ENCODE measurements around the gene ZBTB11.
A peak's percentile ranks its signal among the peaks of the same experiment; 100 is the strongest.

The ZBTB11 gene

GRCh38 chr3:101675709-101676215 is 1.2 kb downstream of the ZBTB11 start:
- Histone ChIP-seq H3K9me3 (ENCODE audit: control insufficient read depth in 2 of 2, low read length in 2 of 2) (no peaks in the 10 kb centered on the region), H3K9ac (ENCODE audit: low read depth in 1 of 2, low read length in 2 of 2) (peak overlapping the region; percentile 90 to 91)

GRCh38 chr3:101674518-101674917 is 2.4 kb downstream of the ZBTB11 start:
- Histone ChIP-seq H3K4me1 (ENCODE audit: control insufficient read depth in 2 of 2, insufficient read depth in 2 of 2, low read length in 2 of 2) (peaks cover 7 to 15% of the 10 kb centered on the region in 2 donors), H3K9me3 (ENCODE audit: control insufficient read depth in 2 of 2, low read length in 2 of 2) (no peaks in the 10 kb centered on the region), H3K4me3 (ENCODE audit: low read length in 2 of 2) (no peak overlapping the region), H3K9ac (ENCODE audit: low read depth in 1 of 2, low read length in 2 of 2) (no peak overlapping the region), H3K36me3 (ENCODE audit: control insufficient read depth in 2 of 2, insufficient read depth in 2 of 2, low read length in 2 of 2) (peaks cover 9 to 10% of the 10 kb centered on the region in 2 donors), H3K27me3 (ENCODE audit: control insufficient read depth in 2 of 2, insufficient read depth in 2 of 2, low read length in 2 of 2) (no peaks in the 10 kb centered on the region), H3K27ac (ENCODE audit: low read depth in 2 of 2, low read length in 2 of 2) (no peak overlapping the region)

More at GRCh38 chr3:101675709-101676215, 1.2 kb downstream of the ZBTB11 start:
- no peaks in the 10 kb centered on the region for H3K27me3 ChIP-seq (ENCODE audit: control insufficient read depth in 2 of 2, insufficient read depth in 2 of 2, low read length in 2 of 2)
- H3K4me3 ChIP-seq (ENCODE audit: low read length in 2 of 2) = peak overlapping the region; percentile 92 to 99
- H3K4me1 ChIP-seq (ENCODE audit: control insufficient read depth in 2 of 2, insufficient read depth in 2 of 2, low read length in 2 of 2) = peaks cover 7 to 15% of the 10 kb centered on the region in 2 donors
- peaks cover 10 to 15% of the 10 kb centered on the region in 2 donors for H3K36me3 ChIP-seq (ENCODE audit: control insufficient read depth in 2 of 2, insufficient read depth in 2 of 2, low read length in 2 of 2)
- peak overlapping the region; percentile 99 to 100 for H3K27ac ChIP-seq (ENCODE audit: low read depth in 2 of 2, low read length in 2 of 2)

DNA sequence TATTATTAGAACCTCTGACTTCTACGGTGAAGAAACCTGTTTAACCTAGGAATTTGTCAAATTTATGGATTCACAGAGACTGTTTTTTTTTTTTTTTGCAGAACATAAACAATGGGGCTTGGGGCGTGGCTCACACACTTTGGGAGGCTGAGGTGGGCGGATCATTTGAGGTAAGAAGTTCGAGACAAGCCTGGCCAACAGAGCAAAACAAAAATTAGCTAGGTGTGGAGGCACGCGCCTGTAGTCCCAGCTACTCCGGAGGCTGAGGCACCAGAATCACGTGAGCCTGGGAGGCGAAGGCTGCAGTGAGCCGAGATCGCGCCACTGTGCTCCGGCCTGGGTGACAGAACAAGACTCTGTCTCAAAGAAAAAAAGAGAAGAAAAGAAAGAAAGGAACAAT is 3.0 kb downstream of the ZBTB11 start:
- Histone ChIP-seq H3K9me3 (ENCODE audit: control insufficient read depth in 2 of 2, low read length in 2 of 2) (no peaks in the 10 kb centered on the region), H3K36me3 (ENCODE audit: control insufficient read depth in 2 of 2, insufficient read depth in 2 of 2, low read length in 2 of 2) (peaks cover 12 to 16% of the 10 kb centered on the region in 2 donors), H3K4me3 (ENCODE audit: low read length in 2 of 2) (no peak overlapping the region), H3K27ac (ENCODE audit: low read depth in 2 of 2, low read length in 2 of 2) (no peak overlapping the region), H3K27me3 (ENCODE audit: control insufficient read depth in 2 of 2, insufficient read depth in 2 of 2, low read length in 2 of 2) (no peaks in the 10 kb centered on the region), H3K4me1 (ENCODE audit: control insufficient read depth in 2 of 2, insufficient read depth in 2 of 2, low read length in 2 of 2) (peaks cover 7 to 15% of the 10 kb centered on the region in 2 donors), H3K9ac (ENCODE audit: low read depth in 1 of 2, low read length in 2 of 2) (no peak overlapping the region)

DNA sequence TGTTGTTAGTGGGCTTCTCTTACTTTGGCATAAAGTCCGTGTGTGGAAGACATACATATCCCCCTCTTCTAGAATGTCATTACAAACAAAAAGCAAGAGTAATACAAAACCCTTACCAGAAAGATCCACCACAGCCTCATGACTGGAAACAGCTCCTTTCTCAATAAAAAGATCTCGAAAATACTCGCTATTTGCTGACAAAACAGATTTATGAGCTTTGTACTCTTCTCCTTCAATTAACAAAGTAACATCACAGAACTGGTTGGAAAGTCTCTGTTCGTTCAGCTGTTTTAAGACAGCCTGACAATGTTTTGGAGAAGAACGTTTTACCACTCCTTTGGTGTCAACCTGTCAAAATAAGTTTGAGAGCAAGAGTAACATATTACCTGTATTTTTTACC is 5.9 kb downstream of the ZBTB11 start:
- no peak overlapping the region for H3K27ac ChIP-seq (ENCODE audit: low read depth in 2 of 2, low read length in 2 of 2)

DNA sequence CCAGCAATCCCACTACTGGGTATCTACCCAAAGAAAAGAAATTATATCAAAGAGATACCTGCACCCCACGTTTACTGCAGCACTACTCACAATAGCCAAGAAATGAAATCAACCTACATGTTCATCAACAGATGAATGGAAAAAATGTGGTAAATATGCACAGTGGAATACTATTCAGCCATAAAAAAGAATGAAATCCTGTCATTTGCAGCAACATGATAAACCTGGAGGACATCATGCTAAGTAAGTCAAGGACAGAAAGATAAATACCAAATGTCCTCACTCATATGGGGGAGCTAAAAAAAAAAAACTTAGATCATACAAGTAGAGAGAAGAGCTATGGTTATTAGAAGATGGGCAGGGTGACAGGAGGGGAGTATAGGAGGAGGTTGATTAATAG is 9.1 kb downstream of the ZBTB11 start:
- Histone ChIP-seq H3K27ac (ENCODE audit: low read depth in 2 of 2, low read length in 2 of 2) (no peak overlapping the region), H3K4me3 (ENCODE audit: low read length in 2 of 2) (no peak overlapping the region), H3K9ac (ENCODE audit: low read depth in 1 of 2, low read length in 2 of 2) (no peak overlapping the region), H3K4me1 (ENCODE audit: control insufficient read depth in 2 of 2, insufficient read depth in 2 of 2, low read length in 2 of 2) (no peaks in the 10 kb centered on the region), H3K9me3 (ENCODE audit: control insufficient read depth in 2 of 2, low read length in 2 of 2) (no peaks in the 10 kb centered on the region), H3K27me3 (ENCODE audit: control insufficient read depth in 2 of 2, insufficient read depth in 2 of 2, low read length in 2 of 2) (no peaks in the 10 kb centered on the region), H3K36me3 (ENCODE audit: control insufficient read depth in 2 of 2, insufficient read depth in 2 of 2, low read length in 2 of 2) (peaks cover 41 to 50% of the 10 kb centered on the region in 2 donors)

More for the DNA sequence above, 5.9 kb downstream of the ZBTB11 start:
- peaks cover 2 to 10% of the 10 kb centered on the region in 2 donors for H3K4me1 ChIP-seq (ENCODE audit: control insufficient read depth in 2 of 2, insufficient read depth in 2 of 2, low read length in 2 of 2)
- H3K9ac ChIP-seq (ENCODE audit: low read depth in 1 of 2, low read length in 2 of 2) = no peak overlapping the region
- H3K9me3 ChIP-seq (ENCODE audit: control insufficient read depth in 2 of 2, low read length in 2 of 2) = no peaks in the 10 kb centered on the region
- no peak overlapping the region for H3K4me3 ChIP-seq (ENCODE audit: low read length in 2 of 2)
- peaks cover 24 to 25% of the 10 kb centered on the region in 2 donors for H3K36me3 ChIP-seq (ENCODE audit: control insufficient read depth in 2 of 2, insufficient read depth in 2 of 2, low read length in 2 of 2)
- no peaks in the 10 kb centered on the region for H3K27me3 ChIP-seq (ENCODE audit: control insufficient read depth in 2 of 2, insufficient read depth in 2 of 2, low read length in 2 of 2)

DNA sequence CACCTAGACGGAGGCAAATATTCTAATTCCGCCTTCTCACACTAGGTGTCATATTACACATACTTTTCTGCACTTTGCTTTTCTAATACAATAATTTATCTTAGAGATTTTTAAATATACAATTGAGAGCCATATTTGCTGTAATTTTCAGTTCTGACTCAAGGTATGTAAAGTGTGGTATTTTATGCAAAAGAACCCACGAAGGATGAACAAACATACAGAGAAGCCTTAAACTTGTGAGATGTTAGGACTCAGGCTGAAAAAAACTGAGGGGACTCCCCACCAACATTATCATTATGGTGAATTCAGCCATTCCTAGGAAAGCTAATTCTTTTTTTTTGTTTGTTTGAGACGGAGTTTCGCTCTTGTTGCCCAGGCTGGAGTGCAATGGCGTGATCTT is 9.6 kb downstream of the ZBTB11 start:
- H3K27me3 ChIP-seq (ENCODE audit: control insufficient read depth in 2 of 2, insufficient read depth in 2 of 2, low read length in 2 of 2) = no peaks in the 10 kb centered on the region
- H3K9me3 ChIP-seq (ENCODE audit: control insufficient read depth in 2 of 2, low read length in 2 of 2) = no peaks in the 10 kb centered on the region
- H3K36me3 ChIP-seq (ENCODE audit: control insufficient read depth in 2 of 2, insufficient read depth in 2 of 2, low read length in 2 of 2) = peaks cover 42 to 50% of the 10 kb centered on the region in 2 donors
- no peaks in the 10 kb centered on the region for H3K4me1 ChIP-seq (ENCODE audit: control insufficient read depth in 2 of 2, insufficient read depth in 2 of 2, low read length in 2 of 2)
- H3K27ac ChIP-seq (ENCODE audit: low read depth in 2 of 2, low read length in 2 of 2) = no peak overlapping the region
- H3K4me3 ChIP-seq (ENCODE audit: low read length in 2 of 2) = no peak overlapping the region
- no peak overlapping the region for H3K9ac ChIP-seq (ENCODE audit: low read depth in 1 of 2, low read length in 2 of 2)

GRCh38 chr3:101665851-101666250 is 11.1 kb downstream of the ZBTB11 start:
- no peak overlapping the region for H3K27ac ChIP-seq (ENCODE audit: low read depth in 2 of 2, low read length in 2 of 2)
- no peak overlapping the region for H3K9ac ChIP-seq (ENCODE audit: low read depth in 1 of 2, low read length in 2 of 2)
- H3K36me3 ChIP-seq (ENCODE audit: control insufficient read depth in 2 of 2, insufficient read depth in 2 of 2, low read length in 2 of 2) = peaks cover 49% of the 10 kb centered on the region in 2 donors
- no peaks in the 10 kb centered on the region for H3K9me3 ChIP-seq (ENCODE audit: control insufficient read depth in 2 of 2, low read length in 2 of 2)
- no peaks in the 10 kb centered on the region for H3K4me1 ChIP-seq (ENCODE audit: control insufficient read depth in 2 of 2, insufficient read depth in 2 of 2, low read length in 2 of 2)
- no peak overlapping the region for H3K4me3 ChIP-seq (ENCODE audit: low read length in 2 of 2)
- H3K27me3 ChIP-seq (ENCODE audit: control insufficient read depth in 2 of 2, insufficient read depth in 2 of 2, low read length in 2 of 2) = no peaks in the 10 kb centered on the region

DNA sequence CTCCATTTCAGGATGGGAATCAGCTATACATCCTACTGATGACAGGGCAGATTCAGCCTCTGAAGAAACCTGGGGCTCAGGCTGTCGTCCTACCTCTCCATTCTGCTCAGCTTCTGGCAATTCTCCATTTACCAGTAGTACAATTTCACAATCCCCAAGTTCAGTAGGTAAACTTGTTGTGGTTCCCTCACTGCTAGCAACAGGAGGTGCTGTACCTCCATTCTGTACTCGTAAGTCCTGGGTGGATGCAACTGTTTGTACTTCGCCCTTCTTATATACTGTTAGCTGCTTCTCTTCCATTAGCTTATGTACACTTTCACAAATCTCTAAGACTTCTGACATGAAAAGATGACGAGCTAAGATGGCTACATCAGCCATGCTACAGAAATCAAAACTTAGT is 11.6 kb downstream of the ZBTB11 start:
- no peak overlapping the region for H3K4me3 ChIP-seq (ENCODE audit: low read length in 2 of 2)
- H3K9me3 ChIP-seq (ENCODE audit: control insufficient read depth in 2 of 2, low read length in 2 of 2) = no peaks in the 10 kb centered on the region
- H3K27me3 ChIP-seq (ENCODE audit: control insufficient read depth in 2 of 2, insufficient read depth in 2 of 2, low read length in 2 of 2) = no peaks in the 10 kb centered on the region
- no peak overlapping the region for H3K9ac ChIP-seq (ENCODE audit: low read depth in 1 of 2, low read length in 2 of 2)
- H3K27ac ChIP-seq (ENCODE audit: low read depth in 2 of 2, low read length in 2 of 2) = no peak overlapping the region
- H3K36me3 ChIP-seq (ENCODE audit: control insufficient read depth in 2 of 2, insufficient read depth in 2 of 2, low read length in 2 of 2) = peaks cover 49 to 52% of the 10 kb centered on the region in 2 donors
- H3K4me1 ChIP-seq (ENCODE audit: control insufficient read depth in 2 of 2, insufficient read depth in 2 of 2, low read length in 2 of 2) = no peaks in the 10 kb centered on the region

DNA sequence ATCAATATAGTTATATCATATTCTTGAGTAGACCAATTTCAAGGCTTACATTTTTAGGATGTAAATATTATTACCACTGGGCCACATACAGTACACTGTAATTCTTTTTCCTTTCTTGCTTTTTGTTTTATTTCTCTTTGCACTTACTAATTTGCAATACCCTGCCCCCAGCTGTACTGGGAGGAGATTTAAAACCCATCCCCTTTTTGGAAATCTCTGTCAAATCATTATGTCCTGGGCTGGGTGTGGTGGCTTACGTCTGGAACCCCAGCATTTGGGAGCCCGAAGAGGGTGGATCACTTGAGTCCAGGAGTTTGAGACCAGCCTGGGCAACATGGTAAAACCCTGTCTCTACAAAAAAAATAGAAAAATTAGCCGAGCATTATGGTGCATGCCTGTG is 16.2 kb downstream of the ZBTB11 start:
- no peak overlapping the region for H3K4me3 ChIP-seq (ENCODE audit: low read length in 2 of 2)
- H3K9ac ChIP-seq (ENCODE audit: low read depth in 1 of 2, low read length in 2 of 2) = no peak overlapping the region
- H3K9me3 ChIP-seq (ENCODE audit: control insufficient read depth in 2 of 2, low read length in 2 of 2) = no peaks in the 10 kb centered on the region
- no peaks in the 10 kb centered on the region for H3K4me1 ChIP-seq (ENCODE audit: control insufficient read depth in 2 of 2, insufficient read depth in 2 of 2, low read length in 2 of 2)
- H3K27ac ChIP-seq (ENCODE audit: low read depth in 2 of 2, low read length in 2 of 2) = no peak overlapping the region
- H3K27me3 ChIP-seq (ENCODE audit: control insufficient read depth in 2 of 2, insufficient read depth in 2 of 2, low read length in 2 of 2) = no peaks in the 10 kb centered on the region
- H3K36me3 ChIP-seq (ENCODE audit: control insufficient read depth in 2 of 2, insufficient read depth in 2 of 2, low read length in 2 of 2) = peaks cover 46 to 54% of the 10 kb centered on the region in 2 donors

DNA sequence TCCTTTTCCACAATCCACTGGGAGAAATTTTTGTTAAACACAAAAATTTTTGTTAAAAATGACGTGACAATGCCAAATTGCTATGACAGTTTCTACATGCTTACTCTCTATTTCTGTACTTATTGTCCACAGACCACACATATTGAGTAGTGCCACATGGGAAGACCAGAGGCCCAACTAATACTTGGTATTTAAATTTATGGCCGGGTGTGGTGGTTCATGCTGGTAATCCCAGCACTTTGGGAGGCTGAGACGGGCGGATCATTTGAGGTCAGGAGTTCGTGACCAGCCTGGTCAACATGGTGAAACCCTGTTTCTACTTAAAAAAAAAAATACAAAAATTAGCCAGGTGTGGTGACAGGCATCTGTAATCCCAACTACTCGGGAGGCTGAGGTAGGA is 20.3 kb downstream of the ZBTB11 start:
- Histone ChIP-seq H3K4me3 (ENCODE audit: low read length in 2 of 2) (no peak overlapping the region), H3K9ac (ENCODE audit: low read depth in 1 of 2, low read length in 2 of 2) (no peak overlapping the region), H3K27me3 (ENCODE audit: control insufficient read depth in 2 of 2, insufficient read depth in 2 of 2, low read length in 2 of 2) (no peaks in the 10 kb centered on the region), H3K27ac (ENCODE audit: low read depth in 2 of 2, low read length in 2 of 2) (no peak overlapping the region), H3K9me3 (ENCODE audit: control insufficient read depth in 2 of 2, low read length in 2 of 2) (no peaks in the 10 kb centered on the region), H3K4me1 (ENCODE audit: control insufficient read depth in 2 of 2, insufficient read depth in 2 of 2, low read length in 2 of 2) (no peaks in the 10 kb centered on the region), H3K36me3 (ENCODE audit: control insufficient read depth in 2 of 2, insufficient read depth in 2 of 2, low read length in 2 of 2) (peaks cover 49 to 51% of the 10 kb centered on the region in 2 donors)

DNA sequence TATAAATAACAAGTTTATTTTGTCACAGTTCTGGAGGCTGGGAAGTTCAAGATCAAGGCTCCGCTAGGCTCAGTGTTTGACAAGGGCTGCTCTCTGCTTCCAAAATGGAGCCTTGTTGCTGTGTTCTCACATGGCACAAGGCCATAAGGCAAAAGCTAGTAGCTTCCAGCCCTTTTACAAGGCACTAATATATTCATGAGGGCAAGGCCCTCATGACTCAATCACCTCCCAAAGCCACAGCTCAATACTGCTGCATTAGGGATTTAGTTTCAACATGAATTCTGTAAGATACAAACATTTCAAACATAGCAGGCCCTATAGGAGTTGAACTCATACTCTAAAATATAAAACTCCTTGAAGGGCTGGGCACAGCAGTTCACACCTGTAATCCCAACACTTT is 30.2 kb downstream of the ZBTB11 start:
- no peaks in the 10 kb centered on the region for H3K4me1 ChIP-seq (ENCODE audit: control insufficient read depth in 2 of 2, insufficient read depth in 2 of 2, low read length in 2 of 2)
- H3K4me3 ChIP-seq (ENCODE audit: low read length in 2 of 2) = no peak overlapping the region
- H3K36me3 ChIP-seq (ENCODE audit: control insufficient read depth in 2 of 2, insufficient read depth in 2 of 2, low read length in 2 of 2) = peaks cover 18 to 22% of the 10 kb centered on the region in 2 donors
- H3K27me3 ChIP-seq (ENCODE audit: control insufficient read depth in 2 of 2, insufficient read depth in 2 of 2, low read length in 2 of 2) = no peaks in the 10 kb centered on the region
- no peak overlapping the region for H3K9ac ChIP-seq (ENCODE audit: low read depth in 1 of 2, low read length in 2 of 2)
- H3K27ac ChIP-seq (ENCODE audit: low read depth in 2 of 2, low read length in 2 of 2) = no peak overlapping the region
- no peaks in the 10 kb centered on the region for H3K9me3 ChIP-seq (ENCODE audit: control insufficient read depth in 2 of 2, low read length in 2 of 2)
